HepG2 (cell line): ENCODE data around the gene RMI2. TPM values are rescaled to one million over a fixed set of nuclear protein-coding genes. Genes with fewer than 3 reads are reported as not detected.

ENCODE experiments used
- ATAC-seq: fragments of 200-7000 bp; cut with Tn5 transposase; 3 replicates; pipeline ENCODE4 v1.9.1; 2020; ENCODE audit warnings: mild to moderate bottlenecking, moderate library complexity
- BruUV-seq: library from RNA; stranded (reverse); fragments of 400-500 nt; replicated peaks from 2 replicates; lab custom pipeline; 2021; lab: Mats Ljungman, UMichigan
- CTCF ChIA-PET: fragments of 300-600 bp; formaldehyde crosslinking; extraction: SDS; loops from one replicate; lab custom pipeline; 2021; ENCODE audit warnings: low total read pairs, inconsistent platforms, low intra/inter-chr PET ratio; lab: Yijun Ruan, JAX
- POLR2A ChIA-PET: fragments of 350-600 bp; sonication (Branson Sonifier 250); formaldehyde crosslinking; loops from one replicate; lab custom pipeline; 2020; ENCODE audit warnings: antibody characterized with exemption, inconsistent platforms; lab: Yijun Ruan, JAX
- DNase-seq: peaks from one replicate; pipeline ENCODE4 v3.0.0-alpha.2; 2015; ENCODE audit warnings: low spot score
- FAIRE-seq: peaks from 3 replicates; lab custom pipeline; 2011; peaks lifted over from hg19 to GRCh38; lab: Jason Lieb, UNC
- H2AFZ ChIP-seq: one replicate; pipeline ENCODE4 v1.6.1; 2011; ENCODE audit warnings: low read length, inconsistent platforms
- H3K27ac ChIP-seq: fragments of 300-600 bp; 3 replicates; pipeline ENCODE4 v1.8.0; 2011; ENCODE audit warnings: mixed run types, mild to moderate bottlenecking, mixed read lengths, low read length, inconsistent platforms; ENCODE audit not compliant: insufficient read depth; ENCODE audit errors: extremely low read length
- H3K27me3 ChIP-seq, 2 experiments: fragments of 200-600 bp in 1 of 2; 2 replicates in 1 of 2; 3 replicates in 1 of 2; pipeline versions ENCODE4 v1.6.0 to v1.8.0; 2011; ENCODE audit warnings: low read length in 2 of 2, mild to moderate bottlenecking in 2 of 2, moderate library complexity in 2 of 2, inconsistent platforms in 1 of 2; ENCODE audit not compliant: insufficient read depth in 2 of 2, control insufficient read depth in 1 of 2
- H3K36me3 ChIP-seq, 2 experiments: fragments of 200-600 bp in 1 of 2; replicated peaks in 1 of 2; 2 replicates in 1 of 2; 3 replicates in 1 of 2; pipeline versions ENCODE4 v1.5.1 to v1.8.0; 2011; ENCODE audit warnings: low read length in 2 of 2, inconsistent platforms in 1 of 2; ENCODE audit not compliant: insufficient read depth in 2 of 2, control insufficient read depth in 1 of 2
- H3K4me1 ChIP-seq: 2 replicates; pipeline ENCODE4 v1.5.1; 2012; ENCODE audit warnings: low read length, inconsistent platforms; ENCODE audit not compliant: insufficient read depth
- H3K4me2 ChIP-seq: 2 replicates; pipeline ENCODE4 v1.6.0; 2011; ENCODE audit warnings: low read depth, low read length, inconsistent platforms
- H3K4me3 ChIP-seq, 3 experiments: fragments of 200-600 bp in 1 of 3; sonication (generic), shearing (Covaris generic) in 1 of 3; replicated peaks in 1 of 3; 2 replicates each; pipeline ENCODE4 v1.5.1; 2011 to 2016; ENCODE audit warnings: low read length in 3 of 3, inconsistent platforms in 2 of 3, low read depth in 2 of 3, mild to moderate bottlenecking in 2 of 3, control low read depth in 1 of 3, mixed read lengths in 1 of 3; ENCODE audit not compliant: insufficient read depth in 1 of 3
- H3K79me2 ChIP-seq: one replicate; pipeline ENCODE4 v1.6.1; 2011; ENCODE audit warnings: low read length, inconsistent platforms; ENCODE audit not compliant: insufficient read depth
- H3K9ac ChIP-seq: 2 replicates; pipeline ENCODE4 v1.6.0; 2011; ENCODE audit warnings: mild to moderate bottlenecking, low read depth, low read length, inconsistent platforms; ENCODE audit not compliant: insufficient read depth
- H3K9me3 ChIP-seq: 2 replicates; pipeline ENCODE4 v1.5.1; 2012; ENCODE audit warnings: mild to moderate bottlenecking, low read length
- H4K20me1 ChIP-seq: 2 replicates; pipeline ENCODE4 v1.6.0; 2011; ENCODE audit warnings: inconsistent platforms, mild to moderate bottlenecking, low read length, moderate library complexity; ENCODE audit not compliant: insufficient read depth
- CBFB ChIP-seq: sonication (generic); formaldehyde crosslinking; IDR thresholded peaks from 2 replicates; pipeline ENCODE4 v1.4.0; 2020; ENCODE audit warnings: missing genetic modification reagents
- ISX ChIP-seq: sonication (generic); formaldehyde crosslinking; conservative IDR thresholded peaks from 2 replicates; pipeline ENCODE4 v1.5.0; 2020; ENCODE audit warnings: missing genetic modification reagents
- MXD4 ChIP-seq: IDR thresholded peaks from 2 replicates; pipeline ENCODE4 v1.6.1; 2016; ENCODE audit warnings: mild to moderate bottlenecking, missing biosample characterization, missing genetic modification reagents
- MXI1 ChIP-seq: IDR thresholded peaks from 3 replicates; pipeline ENCODE4 v1.6.1; 2012; ENCODE audit warnings: low read depth, low read length, inconsistent platforms, borderline replicate concordance
- SMAD9 ChIP-seq: sonication (generic); formaldehyde crosslinking; IDR thresholded peaks from 2 replicates; pipeline ENCODE4 v1.5.1; 2020; ENCODE audit warnings: mild to moderate bottlenecking, missing genetic modification reagents
- SNAPC5 ChIP-seq: sonication (generic); formaldehyde crosslinking; IDR thresholded peaks from 2 replicates; pipeline ENCODE4 v1.8.1; 2023; ENCODE audit warnings: mild to moderate bottlenecking, missing genetic modification reagents, borderline replicate concordance
- ZBTB3 ChIP-seq: sonication (generic); formaldehyde crosslinking; IDR thresholded peaks from 2 replicates; pipeline ENCODE4 v1.4.0; 2020; ENCODE audit warnings: low read depth, mild to moderate bottlenecking, moderate library complexity, missing genetic modification reagents, borderline replicate concordance
- ZNF451 ChIP-seq: sonication (generic); formaldehyde crosslinking; IDR thresholded peaks from 2 replicates; pipeline ENCODE4 v1.5.0; 2020; ENCODE audit warnings: mild to moderate bottlenecking, missing genetic modification reagents
- WGBS: methylation state at CpG from one replicate; pipeline ENCODE4 v1.1.6; 2017; ENCODE audit warnings: low lambda C conversion rate; 5-methylcytosine and 5-hydroxymethylcytosine counted together
- in situ Hi-C: cut with HindIII; loops from 2 replicates; pipeline ENCODE4 v1.10.0; 2017; ENCODE audit warnings: low pct_unique_long_range_greater_than_20kb; ENCODE audit not compliant: extremely low pct_ligation_motif_present
- intact Hi-C: fragments of 100-400 bp; cut with micrococcal nuclease; formaldehyde crosslinking; loops from one replicate; pipeline ENCODE4 v1.10.0; 2022; ENCODE audit not compliant: unreplicated experiment
- polyA plus RNA-seq, 8 experiments: library from polyadenylated mRNA; depleted of rRNA in 3 of 8; stranded (reverse) in 7 of 8; unstranded in 1 of 8; fragments of >200 nt; fragmentation: Illumina TruSeq in 4 of 8; extraction: Trizol in 4 of 8; gene quantifications; 2 replicates each; pipeline versions ENCODE4 v1.2.1 to v1.2.3, GENCODE V29; 2011 to 2016; ENCODE audit warnings: low read depth in 4 of 8, missing spikeins in 1 of 8, mixed read lengths in 1 of 8; ENCODE audit not compliant: insufficient read depth in 1 of 8
- total RNA-seq, 5 experiments: library from RNA; depleted of rRNA; stranded (reverse); fragments of >200 nt; fragmentation: Illumina TruSeq; extraction: Trizol; gene quantifications; 2 replicates each; pipeline ENCODE4 v1.2.3, GENCODE V29; 2016; ENCODE audit warnings: low read depth in 1 of 5
- TF ChIP-seq, protein P1 (sequence below): IDR thresholded peaks from 2 replicates; pipeline ENCODE4 v1.6.1; 2016
- TF ChIP-seq, protein P2 (sequence below): sonication (generic); formaldehyde crosslinking; IDR thresholded peaks from 2 replicates; pipeline ENCODE4 v1.5.1; 2020; ENCODE audit warnings: missing genetic modification reagents, mild to moderate bottlenecking, borderline replicate concordance
- TF ChIP-seq, protein P3 (sequence below): IDR thresholded peaks from 2 replicates; pipeline ENCODE4 v1.6.1; 2016; ENCODE audit warnings: missing genetic modification reagents, missing compliant biosample characterization
- TF ChIP-seq, protein P4 (sequence below), 2 experiments: fragments of 450-650 bp in 1 of 2; sonication (generic) in 1 of 2; formaldehyde crosslinking; IDR thresholded peaks; 2 replicates each; pipeline versions ENCODE4 v1.5.0 to v1.8.0; 2020 to 2022; ENCODE audit warnings: mild to moderate bottlenecking in 1 of 2, missing genetic modification reagents in 1 of 2

The RMI2 gene
- total and polyA plus RNA-seq, 2 of the 13 experiments (the other 11 are each of a cell fraction or from before 2014, with no cell fraction given), result 24.5 to 55.7 TPM

GRCh38 chr16:11350921-11351335, 5.7 kb downstream of the RMI2 start:
- WGBS, result 85% methylated on average over 8 of the region's 8 CpGs
- no peak overlapping the region for H3K9ac ChIP-seq
- BruUV-seq, result no TSS peak
- DNase-seq (no peak), FAIRE-seq (no peak), ATAC-seq (no peak)
- peaks cover 31% of the 10 kb centered on the region for H3K79me2 ChIP-seq
- H2AFZ ChIP-seq, result no peak overlapping the region
- POLR2A ChIA-PET, result interaction anchor here (3.4 kb wide), 1 partner anchor 95 kb away, joined by 19 read pairs; the partner anchor contains the start of gene SOCS1
- H3K36me3 ChIP-seq, result no peaks in the 10 kb centered on the region; a peak in 1 of 5 replicates
- H3K27ac ChIP-seq, result no peak overlapping the region
- H3K4me3 ChIP-seq, result no peak overlapping the region
- no peaks in the 10 kb centered on the region for H3K27me3 ChIP-seq
- TF ChIP-seq SNAPC5 (CRISPR knock-in tag), result no peak
- TF ChIP-seq, protein P1, sequence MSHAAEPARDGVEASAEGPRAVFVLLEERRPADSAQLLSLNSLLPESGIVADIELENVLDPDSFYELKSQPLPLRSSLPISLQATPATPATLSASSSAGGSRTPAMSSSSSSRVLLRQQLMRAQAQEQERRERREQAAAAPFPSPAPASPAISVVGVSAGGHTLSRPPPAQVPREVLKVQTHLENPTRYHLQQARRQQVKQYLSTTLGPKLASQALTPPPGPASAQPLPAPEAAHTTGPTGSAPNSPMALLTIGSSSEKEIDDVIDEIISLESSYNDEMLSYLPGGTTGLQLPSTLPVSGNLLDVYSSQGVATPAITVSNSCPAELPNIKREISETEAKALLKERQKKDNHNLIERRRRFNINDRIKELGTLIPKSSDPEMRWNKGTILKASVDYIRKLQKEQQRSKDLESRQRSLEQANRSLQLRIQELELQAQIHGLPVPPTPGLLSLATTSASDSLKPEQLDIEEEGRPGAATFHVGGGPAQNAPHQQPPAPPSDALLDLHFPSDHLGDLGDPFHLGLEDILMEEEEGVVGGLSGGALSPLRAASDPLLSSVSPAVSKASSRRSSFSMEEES (CRISPR knock-in tag), result no peak
- no peak for TF ChIP-seq ISX
- no peak for TF ChIP-seq ZBTB3 (CRISPR knock-in tag)
- TF ChIP-seq, protein P2, sequence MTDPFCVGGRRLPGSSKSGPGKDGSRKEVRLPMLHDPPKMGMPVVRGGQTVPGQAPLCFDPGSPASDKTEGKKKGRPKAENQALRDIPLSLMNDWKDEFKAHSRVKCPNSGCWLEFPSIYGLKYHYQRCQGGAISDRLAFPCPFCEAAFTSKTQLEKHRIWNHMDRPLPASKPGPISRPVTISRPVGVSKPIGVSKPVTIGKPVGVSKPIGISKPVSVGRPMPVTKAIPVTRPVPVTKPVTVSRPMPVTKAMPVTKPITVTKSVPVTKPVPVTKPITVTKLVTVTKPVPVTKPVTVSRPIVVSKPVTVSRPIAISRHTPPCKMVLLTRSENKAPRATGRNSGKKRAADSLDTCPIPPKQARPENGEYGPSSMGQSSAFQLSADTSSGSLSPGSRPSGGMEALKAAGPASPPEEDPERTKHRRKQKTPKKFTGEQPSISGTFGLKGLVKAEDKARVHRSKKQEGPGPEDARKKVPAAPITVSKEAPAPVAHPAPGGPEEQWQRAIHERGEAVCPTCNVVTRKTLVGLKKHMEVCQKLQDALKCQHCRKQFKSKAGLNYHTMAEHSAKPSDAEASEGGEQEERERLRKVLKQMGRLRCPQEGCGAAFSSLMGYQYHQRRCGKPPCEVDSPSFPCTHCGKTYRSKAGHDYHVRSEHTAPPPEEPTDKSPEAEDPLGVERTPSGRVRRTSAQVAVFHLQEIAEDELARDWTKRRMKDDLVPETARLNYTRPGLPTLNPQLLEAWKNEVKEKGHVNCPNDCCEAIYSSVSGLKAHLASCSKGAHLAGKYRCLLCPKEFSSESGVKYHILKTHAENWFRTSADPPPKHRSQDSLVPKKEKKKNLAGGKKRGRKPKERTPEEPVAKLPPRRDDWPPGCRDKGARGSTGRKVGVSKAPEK (CRISPR knock-in tag), result no peak
- TF ChIP-seq, protein P3, sequence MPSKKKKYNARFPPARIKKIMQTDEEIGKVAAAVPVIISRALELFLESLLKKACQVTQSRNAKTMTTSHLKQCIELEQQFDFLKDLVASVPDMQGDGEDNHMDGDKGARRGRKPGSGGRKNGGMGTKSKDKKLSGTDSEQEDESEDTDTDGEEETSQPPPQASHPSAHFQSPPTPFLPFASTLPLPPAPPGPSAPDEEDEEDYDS (CRISPR knock-in tag), result no peak
- TF ChIP-seq MXD4 (CRISPR knock-in tag), result no peak
- TF ChIP-seq CBFB, result no peak
- TF ChIP-seq, protein P4, sequence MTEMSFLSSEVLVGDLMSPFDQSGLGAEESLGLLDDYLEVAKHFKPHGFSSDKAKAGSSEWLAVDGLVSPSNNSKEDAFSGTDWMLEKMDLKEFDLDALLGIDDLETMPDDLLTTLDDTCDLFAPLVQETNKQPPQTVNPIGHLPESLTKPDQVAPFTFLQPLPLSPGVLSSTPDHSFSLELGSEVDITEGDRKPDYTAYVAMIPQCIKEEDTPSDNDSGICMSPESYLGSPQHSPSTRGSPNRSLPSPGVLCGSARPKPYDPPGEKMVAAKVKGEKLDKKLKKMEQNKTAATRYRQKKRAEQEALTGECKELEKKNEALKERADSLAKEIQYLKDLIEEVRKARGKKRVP (CRISPR knock-in tag; IDR thresholded peaks at IDR 0.05), result no peak
- TF ChIP-seq SMAD9 (CRISPR knock-in tag), result no peak
- TF ChIP-seq ZNF451 (CRISPR knock-in tag), result no peak
- no peak for TF ChIP-seq MXI1
- peaks cover 62% of the 10 kb centered on the region for H3K4me1 ChIP-seq
- no peak overlapping the region for H3K4me2 ChIP-seq
- H3K9me3 ChIP-seq, result no peaks in the 10 kb centered on the region
- intact Hi-C loops (no loop called here), in situ Hi-C loops (no loop called here)
- CTCF ChIA-PET, result no interaction called here
- no peaks in the 10 kb centered on the region for H4K20me1 ChIP-seq
